GM15510 (cell line): Measurements from ENCODE around the gene DRAM2.

Source experiments
- POLR2A ChIP-seq: IDR thresholded peaks from 3 replicates; pipeline ENCODE4 v1.6.1; 2011; ENCODE audit warnings: borderline replicate concordance; ENCODE audit not compliant: insufficient read length; ENCODE audit errors: extremely low read depth

DRAM2 gene

GRCh38 chr1:111127923-111128643 lies 11.8 kb downstream of the DRAM2 start:
- peak; percentile 19 for TF ChIP-seq POLR2A

DNA sequence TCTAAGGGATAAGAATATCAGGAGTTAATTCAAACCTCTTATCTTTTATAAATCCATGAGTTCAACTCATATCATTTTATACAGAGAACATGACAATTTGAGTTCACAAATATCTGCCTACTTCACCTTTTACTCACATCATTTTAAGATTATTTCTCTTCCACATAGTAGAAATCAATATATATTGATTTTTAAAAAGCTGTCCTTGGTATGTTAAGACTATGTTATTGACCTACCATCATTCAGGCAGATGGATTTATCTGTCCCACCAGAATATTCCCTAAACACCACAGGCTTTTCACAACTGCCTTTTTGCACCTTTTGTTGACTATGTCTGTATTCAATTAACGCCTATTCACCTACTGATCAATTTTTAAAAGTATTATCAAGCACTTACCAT lies 13.5 kb downstream of the DRAM2 start:
- TF ChIP-seq POLR2A = no peak

- no peak for TF ChIP-seq POLR2A
These were observed 23.4 kb downstream of the DRAM2 start for GRCh38 chr1:111116496-111116895.

DNA sequence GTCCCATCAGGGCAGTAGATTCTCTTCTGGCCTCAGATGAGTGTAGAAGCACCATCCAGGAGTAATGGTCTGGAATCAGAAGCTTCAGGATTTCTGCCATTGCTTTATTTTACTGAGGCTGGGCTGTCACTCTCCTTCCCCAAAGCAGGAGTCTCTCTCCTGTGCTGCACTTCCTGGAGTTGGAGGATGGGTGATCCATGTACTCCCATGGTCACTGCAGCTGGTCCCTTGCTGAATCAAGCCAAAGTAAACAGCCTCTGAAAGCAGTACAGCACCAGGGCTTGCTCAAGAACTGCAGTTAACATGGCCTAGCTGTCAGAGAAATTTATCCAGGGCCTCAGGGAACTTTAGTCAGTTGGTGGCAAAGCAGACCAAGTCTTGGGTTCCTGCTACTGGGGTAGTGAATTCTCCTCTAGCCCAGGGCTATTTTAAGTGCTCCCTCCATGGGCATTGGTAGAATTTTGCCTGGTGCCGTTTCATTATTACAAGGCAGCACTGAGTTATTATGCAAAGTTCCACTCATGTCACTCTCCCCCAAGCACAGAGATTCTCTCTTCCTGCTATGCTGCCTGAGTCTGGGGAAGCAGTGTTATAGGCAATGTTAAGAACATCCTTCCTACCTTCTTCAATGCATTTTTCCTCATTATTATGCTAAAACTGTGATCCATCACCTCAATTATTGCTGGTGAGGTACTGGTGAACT lies 29.5 kb downstream of the DRAM2 start:
- no peak for TF ChIP-seq POLR2A

GRCh38 chr1:111104981-111105380 lies 34.9 kb downstream of the DRAM2 start:
- no peak for TF ChIP-seq POLR2A

DNA sequence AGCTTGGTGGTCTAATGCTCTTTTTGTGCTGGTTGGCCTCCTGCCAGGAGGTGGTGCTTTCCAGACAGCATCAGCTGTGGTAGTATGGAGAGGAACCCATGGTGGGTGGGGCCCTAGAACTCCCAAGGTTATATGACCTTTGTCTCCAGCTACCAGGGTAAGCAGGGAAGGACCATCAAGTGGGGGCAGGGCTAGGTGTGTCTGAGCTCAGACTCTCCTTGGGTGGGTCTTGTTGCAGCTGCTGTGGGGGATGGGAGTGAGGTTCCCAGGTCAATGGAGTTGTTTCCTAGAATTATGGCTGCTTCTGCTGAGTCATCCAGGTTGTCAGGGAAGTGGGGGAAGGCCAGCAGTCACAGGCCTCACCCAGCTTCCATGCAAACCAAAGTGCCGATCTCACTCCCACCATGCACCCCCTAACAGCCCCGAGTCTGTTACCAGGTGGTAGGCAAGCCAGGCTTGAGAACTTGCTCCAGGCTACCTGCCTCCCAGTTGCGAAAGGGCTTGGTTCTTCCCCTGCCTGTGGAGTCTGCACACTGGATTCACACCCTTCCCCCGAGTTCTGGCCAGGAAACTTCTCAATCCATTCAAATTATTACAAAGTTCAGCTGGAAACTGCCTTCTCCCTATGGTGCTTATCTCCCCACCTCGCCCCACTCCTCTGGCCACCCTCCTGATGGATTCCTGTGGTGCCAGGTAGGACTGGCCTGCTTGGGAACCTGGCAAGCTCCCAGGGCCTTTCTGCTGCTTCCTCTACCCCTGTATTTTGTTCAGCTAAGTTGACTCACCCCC lies 37.8 kb downstream of the DRAM2 start:
- TF ChIP-seq POLR2A = no peak

DNA sequence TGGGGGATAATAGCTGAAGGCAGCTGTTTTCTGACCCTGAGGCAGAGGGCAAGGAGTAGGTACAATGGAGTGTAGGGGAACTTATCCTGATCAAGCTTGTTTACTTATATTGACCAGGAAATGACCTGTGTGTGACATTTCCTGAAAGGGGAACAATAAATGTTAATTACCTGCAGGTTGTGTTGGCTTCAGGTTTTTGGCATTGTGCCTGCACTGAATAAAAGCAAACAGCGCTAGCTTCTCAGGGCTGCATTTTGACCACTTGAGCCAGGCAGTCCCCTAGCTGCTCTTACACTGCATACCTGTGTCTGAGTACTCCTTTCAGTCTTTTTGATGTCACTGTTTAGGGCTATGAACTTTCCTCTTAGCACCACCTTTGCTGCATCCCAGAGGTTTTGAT lies 40.6 kb downstream of the DRAM2 start:
- TF ChIP-seq POLR2A = no peak

GRCh38 chr1:111097356-111098099 lies 42.4 kb downstream of the DRAM2 start:
- TF ChIP-seq POLR2A = no peak

- no peak for TF ChIP-seq POLR2A
These were observed 50.3 kb downstream of the DRAM2 start for GRCh38 chr1:111089638-111090037.

DNA sequence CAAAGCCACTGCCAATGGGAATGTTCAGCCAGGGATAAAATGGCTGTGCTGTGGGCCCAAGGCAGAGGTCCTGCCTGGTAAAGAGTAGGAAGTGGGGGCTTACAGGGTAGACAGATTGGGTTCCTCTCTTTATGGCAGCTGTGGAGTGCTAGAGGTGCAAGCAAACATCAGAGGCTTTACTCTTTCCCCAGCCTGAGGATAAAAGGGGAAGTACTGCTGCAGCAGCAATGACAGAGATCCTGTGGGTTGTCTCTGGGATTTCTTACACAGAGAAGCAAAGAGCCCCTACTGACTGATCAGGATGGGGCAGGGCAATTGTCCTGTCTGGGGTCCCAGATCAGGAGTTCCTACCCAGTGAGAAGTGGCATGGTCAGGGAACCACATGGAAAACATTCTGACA lies 54.2 kb downstream of the DRAM2 start:
- no peak for TF ChIP-seq POLR2A

GRCh38 chr1:111084999-111085398 lies 54.9 kb downstream of the DRAM2 start:
- no peak for TF ChIP-seq POLR2A

- TF ChIP-seq POLR2A = no peak
These were observed 57.3 kb downstream of the DRAM2 start for GRCh38 chr1:111082421-111083203.
